Measurements from ENCODE around the gene DLG2. TPM values are rescaled to one million over a fixed set of nuclear protein-coding genes. Genes with fewer than 3 reads are reported as not detected.

DLG2 gene
- total and polyA plus RNA-seq, 2 of the 8 experiments (the other 6 are each of a cell fraction or from before 2014, with no cell fraction given), result 1.7 to 14.3 TPM

- WGBS, 2 experiments (ENCODE audit: extremely low coverage in 1 of 2, insufficient coverage in 1 of 2, insufficient read length in 1 of 2, insufficient replicate concordance in 2 of 2, low coverage in 1 of 2, low lambda C conversion rate in 2 of 2, missing lambda C conversion rate in 1 of 2), result 87% methylated on average over 2 of the region's 2 CpGs; no CpG with 5 or more reads in 1 of the 2 experiments
- H2BK120ac ChIP-seq (replicated peaks; ENCODE audit: low read depth, low read length), result no peak overlapping the region
These were observed 1014.5 kb downstream of the DLG2 start for GRCh38 chr11:84612645-84613044.

More at GRCh38 chr11:84612645-84613044, 1014.5 kb downstream of the DLG2 start:
- Histone ChIP-seq H2AK5ac (ENCODE audit: low read depth, low read length) (no peak overlapping the region), H3K79me1 (ENCODE audit: low read depth, low read length) (no peaks in the 10 kb centered on the region), H3K14ac (ENCODE audit: insufficient read length) (no peak overlapping the region), H2BK15ac (ENCODE audit: low read length) (no peak overlapping the region), H3K27ac (ENCODE audit: low read depth, low read length) (no peak overlapping the region), H2BK20ac (ENCODE audit: low read length) (no peak overlapping the region), H3K18ac (ENCODE audit: extremely low read depth, low read length) (no peak overlapping the region), H4K91ac (replicated peaks; ENCODE audit: insufficient read length, low read length) (no peak overlapping the region), H3K4me1 (replicated peaks in 1 of 4; ENCODE audit: control insufficient read depth in 3 of 4, insufficient read depth in 4 of 4, low read length in 3 of 4) (no peaks in the 10 kb centered on the region), H3K4me2 (ENCODE audit: insufficient read depth in 1 of 2, low read depth in 2 of 2, low read length in 2 of 2) (no peak overlapping the region), H4K20me1 (replicated peaks in 1 of 2; ENCODE audit: control insufficient read depth in 1 of 2, insufficient read depth in 2 of 2, low read length in 2 of 2) (no peaks in the 10 kb centered on the region), H4K8ac (ENCODE audit: extremely low read depth, insufficient read depth, low read length) (no peak overlapping the region), H3K9ac (replicated peaks in 1 of 4; ENCODE audit: extremely low read depth in 1 of 4, low read depth in 3 of 4, low read length in 3 of 4) (no peak overlapping the region), H2AFZ (ENCODE audit: low read length) (no peak overlapping the region), H3K79me2 (ENCODE audit: control insufficient read depth in 1 of 2, insufficient read depth in 2 of 2, low read length in 2 of 2) (no peaks in the 10 kb centered on the region), H2BK12ac (ENCODE audit: low read depth, low read length) (no peak overlapping the region), H3K23me2 (ENCODE audit: low read depth, low read length) (no peaks in the 10 kb centered on the region), H3K9me3 (ENCODE audit: insufficient read depth in 2 of 2, low read depth in 1 of 2, low read length in 1 of 2) (no peaks in the 10 kb centered on the region), H4K5ac (ENCODE audit: insufficient read length, low read depth, low read length) (no peak overlapping the region), H3K36me3 (ENCODE audit: control insufficient read depth in 2 of 4, insufficient read depth in 4 of 4, low read length in 3 of 4) (no peaks in the 10 kb centered on the region), H3K4me3 (ENCODE audit: extremely low read depth in 1 of 4, insufficient read depth in 2 of 4, low read depth in 3 of 4, low read length in 4 of 4) (no peak overlapping the region), H3K23ac (ENCODE audit: insufficient read length) (no peak overlapping the region), H3K27me3 (replicated peaks in 1 of 4; ENCODE audit: control insufficient read depth in 3 of 4, extremely low read depth in 1 of 4, insufficient read depth in 3 of 4, low read length in 3 of 4) (no peaks in the 10 kb centered on the region), H3K4ac (replicated peaks; ENCODE audit: insufficient read length, low read depth, low read length) (no peak overlapping the region), H3K56ac (replicated peaks; ENCODE audit: insufficient read length, low read depth, low read length) (no peak overlapping the region), H2BK5ac (ENCODE audit: low read depth, low read length) (no peak overlapping the region)
- no peak for FAIRE-seq
- DNase-seq (ENCODE audit: low read depth in 1 of 2, low spot score in 2 of 2), result no peak
- TF ChIP-seq CBX5 (IDR thresholded peaks at IDR 0.05; ENCODE audit: low read depth, low read length) (no peak), JUND (IDR thresholded peaks at IDR 0.05; ENCODE audit: low read length) (no peak), GABPA (IDR thresholded peaks at IDR 0.05; ENCODE audit: borderline replicate concordance, insufficient read depth, low read length) (no peak), MAX (IDR thresholded peaks at IDR 0.05) (no peak), CTBP2 (IDR thresholded peaks at IDR 0.05; ENCODE audit: borderline replicate concordance, insufficient read depth, insufficient read length, low read length) (no peak), RXRA (IDR thresholded peaks at IDR 0.05; ENCODE audit: insufficient read depth, low read depth, low read length) (no peak), BACH1 (IDR thresholded peaks at IDR 0.05; ENCODE audit: low read length) (no peak), TAF1 (IDR thresholded peaks at IDR 0.05; ENCODE audit: low read depth, low read length) (no peak), ATF2 (IDR thresholded peaks at IDR 0.05; ENCODE audit: low read length) (no peak), SUZ12 (IDR thresholded peaks at IDR 0.05; ENCODE audit: low read length) (no peak), FOSL1 (IDR thresholded peaks at IDR 0.05; ENCODE audit: insufficient read depth, low read depth, low read length) (no peak), RFX5 (IDR thresholded peaks at IDR 0.05; ENCODE audit: borderline replicate concordance, low read depth, low read length) (no peak), HDAC6 (IDR thresholded peaks at IDR 0.05; ENCODE audit: low read depth, low read length) (no peak)
- CTCF ChIA-PET (ENCODE audit: partially characterized antibody), result no interaction called here
- POLR2A ChIA-PET (ENCODE audit: partially characterized antibody), result no interaction called here
